ENCODE data around the gene TFPI. TPM values are rescaled to one million over a fixed set of nuclear protein-coding genes. Genes with fewer than 3 reads are reported as not detected.

The TFPI gene
- total and polyA plus RNA-seq, 4 donors = 169 to 253 (median 237) TPM

DNA sequence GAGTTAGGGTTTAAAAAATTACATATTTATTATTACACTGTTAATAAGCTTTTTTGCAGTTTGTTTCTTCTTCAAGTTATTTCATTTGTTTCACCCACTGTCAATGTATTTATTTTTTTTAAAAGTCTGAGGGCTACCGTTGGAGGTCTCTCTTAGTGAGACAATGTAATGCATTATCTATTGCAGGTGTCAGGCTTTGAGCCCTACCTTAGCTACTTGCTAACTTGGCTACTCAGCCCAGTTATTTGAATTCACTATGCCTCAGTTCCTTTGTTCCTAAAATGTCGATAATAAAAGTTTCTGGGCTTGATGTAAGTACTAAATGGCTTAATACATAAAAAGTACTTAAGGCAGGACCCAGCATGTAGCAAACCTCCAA lies 458 bp upstream of the TFPI start:
- Histone ChIP-seq H3K9ac (ENCODE audit: insufficient read depth in 1 of 2, low read length in 2 of 2) (peak overlapping the region in 1 of 2 donors; percentile 96), H3K4me3 (no peak overlapping the region), H3K9me3 (ENCODE audit: control insufficient read depth in 4 of 4, insufficient read depth in 3 of 4, low read length in 3 of 4) (no peaks in the 10 kb centered on the region), H3K27me3 (ENCODE audit: control insufficient read depth in 3 of 3, insufficient read depth in 3 of 3, low read length in 2 of 3) (no peaks in the 10 kb centered on the region), H3K4me1 (ENCODE audit: control insufficient read depth in 5 of 5, insufficient read depth in 5 of 5, low read length in 5 of 5) (peaks cover 0 to 36% (median 0%) of the 10 kb centered on the region in 5 donors), H3K27ac (ENCODE audit: low read depth in 1 of 2, low read length in 1 of 2) (no peak overlapping the region), H3K36me3 (ENCODE audit: control insufficient read depth in 4 of 4, insufficient read depth in 4 of 4, low read length in 4 of 4) (no peaks in the 10 kb centered on the region)
- 9 to 28% methylated on average over 2 of the region's 2 CpGs for WGBS, 2 donors
- ATAC-seq (ENCODE audit: insufficient read depth, low FRiP score) = no peak
- no peak for DNase-seq
- TF ChIP-seq, protein P1, sequence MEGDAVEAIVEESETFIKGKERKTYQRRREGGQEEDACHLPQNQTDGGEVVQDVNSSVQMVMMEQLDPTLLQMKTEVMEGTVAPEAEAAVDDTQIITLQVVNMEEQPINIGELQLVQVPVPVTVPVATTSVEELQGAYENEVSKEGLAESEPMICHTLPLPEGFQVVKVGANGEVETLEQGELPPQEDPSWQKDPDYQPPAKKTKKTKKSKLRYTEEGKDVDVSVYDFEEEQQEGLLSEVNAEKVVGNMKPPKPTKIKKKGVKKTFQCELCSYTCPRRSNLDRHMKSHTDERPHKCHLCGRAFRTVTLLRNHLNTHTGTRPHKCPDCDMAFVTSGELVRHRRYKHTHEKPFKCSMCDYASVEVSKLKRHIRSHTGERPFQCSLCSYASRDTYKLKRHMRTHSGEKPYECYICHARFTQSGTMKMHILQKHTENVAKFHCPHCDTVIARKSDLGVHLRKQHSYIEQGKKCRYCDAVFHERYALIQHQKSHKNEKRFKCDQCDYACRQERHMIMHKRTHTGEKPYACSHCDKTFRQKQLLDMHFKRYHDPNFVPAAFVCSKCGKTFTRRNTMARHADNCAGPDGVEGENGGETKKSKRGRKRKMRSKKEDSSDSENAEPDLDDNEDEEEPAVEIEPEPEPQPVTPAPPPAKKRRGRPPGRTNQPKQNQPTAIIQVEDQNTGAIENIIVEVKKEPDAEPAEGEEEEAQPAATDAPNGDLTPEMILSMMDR (IDR thresholded peaks at IDR 0.05; ENCODE audit: control extremely low read depth, extremely low read depth) = no peak

GRCh38 chr2:187552828-187553681 lies 1.2 kb downstream of the TFPI start:
- no peak for ATAC-seq (ENCODE audit: insufficient read depth, low FRiP score)
- H3K4me1 ChIP-seq (ENCODE audit: control insufficient read depth in 5 of 5, insufficient read depth in 5 of 5, low read length in 5 of 5) = peaks cover 0 to 51% (median 0%) of the 10 kb centered on the region in 5 donors
- peaks cover 0 to 3% (median 1%) of the 10 kb centered on the region in 4 donors for H3K36me3 ChIP-seq (ENCODE audit: control insufficient read depth in 4 of 4, insufficient read depth in 4 of 4, low read length in 4 of 4)
- WGBS, 2 donors = 1 to 4% methylated on average over 2 of the region's 2 CpGs
- TF ChIP-seq, protein P1 (IDR thresholded peaks at IDR 0.05; ENCODE audit: control extremely low read depth, extremely low read depth) = no peak
- peak overlapping the region in 1 of 2 donors; percentile 96 for H3K9ac ChIP-seq (ENCODE audit: insufficient read depth in 1 of 2, low read length in 2 of 2)
- H3K9me3 ChIP-seq (ENCODE audit: control insufficient read depth in 4 of 4, insufficient read depth in 3 of 4, low read length in 3 of 4) = no peaks in the 10 kb centered on the region
- no peak overlapping the region for H3K4me3 ChIP-seq
- H3K27ac ChIP-seq (ENCODE audit: low read depth in 1 of 2, low read length in 1 of 2) = no peak overlapping the region
- peak in 2 of 3 donors; percentile 82 to 84 for DNase-seq
- no peaks in the 10 kb centered on the region for H3K27me3 ChIP-seq (ENCODE audit: control insufficient read depth in 3 of 3, insufficient read depth in 3 of 3, low read length in 2 of 3)

DNA sequence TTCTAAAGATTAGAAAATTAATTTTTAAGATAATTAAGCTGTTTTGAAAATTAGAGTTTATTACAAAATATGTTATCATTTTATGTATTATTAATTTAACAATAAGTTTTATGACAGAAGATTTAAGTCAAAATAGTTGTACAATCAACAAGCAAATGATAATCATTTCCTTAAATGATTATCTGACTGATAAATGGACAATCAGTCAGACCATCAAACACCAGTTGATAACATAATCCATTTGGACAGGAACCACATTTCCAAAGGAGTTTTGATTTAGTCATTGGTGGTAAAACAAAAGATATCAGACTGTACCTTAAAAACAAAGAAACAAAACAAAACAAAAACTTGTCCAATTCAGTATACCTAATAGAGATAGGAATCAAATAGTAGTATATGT lies 1.9 kb downstream of the TFPI start:
- H3K36me3 ChIP-seq (ENCODE audit: control insufficient read depth in 4 of 4, insufficient read depth in 4 of 4, low read length in 4 of 4) = peaks cover 0 to 3% (median 1%) of the 10 kb centered on the region in 4 donors
- peak overlapping the region in 1 of 2 donors; percentile 96 for H3K9ac ChIP-seq (ENCODE audit: insufficient read depth in 1 of 2, low read length in 2 of 2)
- ATAC-seq (ENCODE audit: insufficient read depth, low FRiP score) (no peak), DNase-seq (no peak)
- TF ChIP-seq, protein P1 (IDR thresholded peaks at IDR 0.05; ENCODE audit: control extremely low read depth, extremely low read depth) = no peak
- H3K27ac ChIP-seq (ENCODE audit: low read depth in 1 of 2, low read length in 1 of 2) = no peak overlapping the region
- H3K27me3 ChIP-seq (ENCODE audit: control insufficient read depth in 3 of 3, insufficient read depth in 3 of 3, low read length in 2 of 3) = no peaks in the 10 kb centered on the region
- H3K4me3 ChIP-seq = no peak overlapping the region
- H3K9me3 ChIP-seq (ENCODE audit: control insufficient read depth in 4 of 4, insufficient read depth in 3 of 4, low read length in 3 of 4) = no peaks in the 10 kb centered on the region
- peaks cover 0 to 55% (median 0%) of the 10 kb centered on the region in 5 donors for H3K4me1 ChIP-seq (ENCODE audit: control insufficient read depth in 5 of 5, insufficient read depth in 5 of 5, low read length in 5 of 5)
